DOHH2 (cell line): ENCODE measurements around the gene C19orf33.

Experiments used
- CTCF ChIP-seq: fragments of 200-600 bp; sonication (generic); IDR thresholded peaks from one replicate; pipeline ENCODE4 v1.5.1; 2014; ENCODE audit warnings: antibody characterized with exemption, mild to moderate bottlenecking, low read depth, low read length; ENCODE audit not compliant: poor library complexity, severe bottlenecking
- EZH2phosphoT487 ChIP-seq: fragments of 200-600 bp; sonication (generic); IDR thresholded peaks from 2 replicates; pipeline ENCODE4 v1.6.1; 2017; ENCODE audit warnings: borderline replicate concordance, mild to moderate bottlenecking, antibody characterized with exemption, low read length, moderate library complexity, mixed read lengths

DNA sequence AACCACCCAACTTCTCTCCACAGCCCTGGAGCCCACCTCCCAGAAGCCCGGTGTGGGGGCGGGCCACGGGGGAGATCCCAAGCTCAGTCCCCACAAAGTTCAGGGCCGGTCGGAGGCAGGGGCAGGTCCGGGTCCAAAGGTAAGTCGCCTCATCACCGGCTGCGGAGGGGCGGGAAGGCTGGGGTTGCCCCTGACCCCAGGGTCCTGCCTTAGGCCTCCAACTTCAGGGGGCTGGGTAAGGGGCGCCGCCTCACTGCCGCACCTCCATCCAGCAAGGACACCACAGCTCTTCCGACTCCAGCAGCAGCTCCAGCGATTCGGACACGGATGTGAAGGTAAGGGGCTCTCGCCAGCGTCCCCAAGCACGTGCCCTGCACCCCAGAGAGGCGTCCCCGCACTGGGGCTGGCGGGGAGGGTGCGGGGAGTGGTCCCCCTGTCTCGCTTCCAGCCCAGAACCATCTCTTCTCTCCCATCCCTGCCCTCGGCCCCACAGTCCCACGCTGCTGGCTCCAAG, 358 bp downstream of the C19orf33 start:
- TF ChIP-seq CTCF = no peak
- no peak for TF ChIP-seq EZH2phosphoT487
